ENCODE results near the gene BEAN1. TPM values are rescaled to one million over a fixed set of nuclear protein-coding genes. Genes with fewer than 3 reads are reported as not detected.

Gene BEAN1
- total RNA-seq, 1 donor from 2014 or later, result 6.7 TPM

GRCh38 chr16:66469947-66470546, 43.0 kb downstream of the BEAN1 start:
- no peak for TF ChIP-seq CTCF (IDR thresholded peaks at IDR 0.05; ENCODE audit: insufficient read depth, low read length, poor library complexity, severe bottlenecking)
- DNase-seq (ENCODE audit: low read depth), result no peak
- Histone ChIP-seq H3K4me3 (ENCODE audit: low read depth, low read length) (no peak overlapping the region), H3K36me3 (ENCODE audit: control insufficient read depth, insufficient read depth, low read length) (no peaks in the 10 kb centered on the region), H3K27me3 (ENCODE audit: control insufficient read depth, insufficient read depth, low read length) (no peaks in the 10 kb centered on the region)

GRCh38 chr16:66470556-66470955, 43.5 kb downstream of the BEAN1 start:
- TF ChIP-seq CTCF (IDR thresholded peaks at IDR 0.05; ENCODE audit: insufficient read depth, low read length, poor library complexity, severe bottlenecking), result no peak
- no peak for DNase-seq (ENCODE audit: low read depth)
- Histone ChIP-seq H3K27me3 (ENCODE audit: control insufficient read depth, insufficient read depth, low read length) (no peaks in the 10 kb centered on the region), H3K36me3 (ENCODE audit: control insufficient read depth, insufficient read depth, low read length) (no peaks in the 10 kb centered on the region), H3K4me3 (ENCODE audit: low read depth, low read length) (no peak overlapping the region)

GRCh38 chr16:66471264-66471663, 44.2 kb downstream of the BEAN1 start:
- TF ChIP-seq CTCF (IDR thresholded peaks at IDR 0.05; ENCODE audit: insufficient read depth, low read length, poor library complexity, severe bottlenecking), result no peak
- Histone ChIP-seq H3K36me3 (ENCODE audit: control insufficient read depth, insufficient read depth, low read length) (no peaks in the 10 kb centered on the region), H3K4me3 (ENCODE audit: low read depth, low read length) (no peak overlapping the region), H3K27me3 (ENCODE audit: control insufficient read depth, insufficient read depth, low read length) (no peaks in the 10 kb centered on the region)
- DNase-seq (ENCODE audit: low read depth), result no peak

- no peak for DNase-seq (ENCODE audit: low read depth)
- no peak overlapping the region for H3K4me3 ChIP-seq (ENCODE audit: low read depth, low read length)
- no peaks in the 10 kb centered on the region for H3K36me3 ChIP-seq (ENCODE audit: control insufficient read depth, insufficient read depth, low read length)
- no peaks in the 10 kb centered on the region for H3K27me3 ChIP-seq (ENCODE audit: control insufficient read depth, insufficient read depth, low read length)
- TF ChIP-seq CTCF (IDR thresholded peaks at IDR 0.05; ENCODE audit: insufficient read depth, low read length, poor library complexity, severe bottlenecking), result no peak
Observed at GRCh38 chr16:66471716-66472393, 44.8 kb downstream of the BEAN1 start.

- no peak for DNase-seq (ENCODE audit: low read depth)
- Histone ChIP-seq H3K36me3 (ENCODE audit: control insufficient read depth, insufficient read depth, low read length) (no peaks in the 10 kb centered on the region), H3K4me3 (ENCODE audit: low read depth, low read length) (no peak overlapping the region), H3K27me3 (ENCODE audit: control insufficient read depth, insufficient read depth, low read length) (no peaks in the 10 kb centered on the region)
- no peak for TF ChIP-seq CTCF (IDR thresholded peaks at IDR 0.05; ENCODE audit: insufficient read depth, low read length, poor library complexity, severe bottlenecking)
Observed at GRCh38 chr16:66473051-66473571, 46.0 kb downstream of the BEAN1 start.
